ENCODE measurements around the gene ACO2.

DNA sequence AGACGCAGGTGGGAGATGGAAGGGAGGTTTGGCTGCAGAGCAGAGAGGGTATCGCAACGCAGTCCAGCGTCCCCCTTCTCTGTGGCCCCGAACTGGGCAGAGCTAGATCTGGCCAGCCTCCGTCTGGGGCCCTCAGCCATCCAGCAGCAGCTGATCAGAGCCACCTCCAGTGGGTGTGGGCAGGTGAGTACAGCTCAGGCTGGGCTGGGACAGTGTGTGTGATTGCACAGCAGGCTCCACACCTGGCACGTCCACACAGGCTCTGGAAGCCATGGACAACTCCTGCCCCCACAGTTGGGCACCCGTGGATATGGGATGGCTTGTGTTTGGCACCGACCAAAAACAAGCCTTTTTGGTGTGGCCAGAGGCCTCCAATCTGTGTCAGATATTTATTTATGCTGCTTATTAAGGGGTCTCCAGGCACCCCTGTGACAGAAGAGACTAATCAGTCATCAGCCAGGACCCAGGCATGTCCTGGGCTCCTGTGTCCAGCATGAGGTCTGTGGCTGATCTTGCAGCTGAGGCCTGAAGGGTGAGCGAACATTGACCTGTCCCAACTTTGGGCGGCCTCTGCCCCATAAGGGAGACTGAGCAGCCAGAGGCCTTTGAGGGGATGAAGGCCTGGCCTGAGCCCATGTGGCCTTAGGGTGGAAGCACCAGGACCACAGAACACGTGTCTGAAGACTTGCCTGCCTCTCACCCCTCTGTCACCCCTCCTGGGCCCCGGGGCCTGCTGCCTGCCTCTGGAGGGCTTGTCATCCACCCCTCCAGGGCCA is 56.7 kb downstream of the ACO2 start:
- TF ChIP-seq CTCF (IDR thresholded peaks at IDR 0.05) (no peak), POLR2A (IDR thresholded peaks at IDR 0.05) (no peak)

Data from esophagus squamous epithelium (tissue), 4 donors.